GM19463 (cell line): ENCODE results near the gene CRIP2.

Source experiments
- ATAC-seq: cut with Tn5 transposase; IDR thresholded peaks from one replicate; pipeline ENCODE4 v1.9.1; 2021; ENCODE audit warnings: mild to moderate bottlenecking, moderate library complexity; ENCODE audit not compliant: unreplicated experiment

Gene CRIP2, protein sequence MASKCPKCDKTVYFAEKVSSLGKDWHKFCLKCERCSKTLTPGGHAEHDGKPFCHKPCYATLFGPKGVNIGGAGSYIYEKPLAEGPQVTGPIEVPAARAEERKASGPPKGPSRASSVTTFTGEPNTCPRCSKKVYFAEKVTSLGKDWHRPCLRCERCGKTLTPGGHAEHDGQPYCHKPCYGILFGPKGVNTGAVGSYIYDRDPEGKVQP

GRCh38 chr14:105474483-105475268 lies at the start of gene CRIP2:
Gene CRIP2, plus strand, starts transcription at chr14:105474821. Its CDS starts 42 bp downstream, at chr14:105474863.
- ATAC-seq = no peak

DNA sequence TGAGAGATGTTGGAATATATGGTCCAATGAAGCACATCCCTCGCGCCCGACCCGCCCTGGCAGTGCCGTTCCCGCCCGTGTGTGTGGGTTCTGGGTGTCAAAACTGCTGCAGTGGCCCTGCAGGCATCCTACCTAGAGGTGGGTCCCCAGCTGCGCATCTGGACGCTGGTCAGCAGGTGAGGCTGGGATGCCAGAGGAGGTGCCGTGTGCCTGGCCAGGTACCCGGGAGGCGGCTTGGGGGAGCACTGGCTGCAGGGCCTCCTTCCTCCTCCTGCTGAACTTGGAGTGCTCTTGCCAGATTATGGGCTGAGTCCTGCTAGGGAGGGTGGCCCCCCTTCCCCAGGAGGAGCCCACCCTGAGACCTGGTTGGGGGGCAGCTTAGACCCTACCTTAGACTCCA lies 49.8 kb upstream of the CRIP2 start:
- ATAC-seq = no peak

DNA sequence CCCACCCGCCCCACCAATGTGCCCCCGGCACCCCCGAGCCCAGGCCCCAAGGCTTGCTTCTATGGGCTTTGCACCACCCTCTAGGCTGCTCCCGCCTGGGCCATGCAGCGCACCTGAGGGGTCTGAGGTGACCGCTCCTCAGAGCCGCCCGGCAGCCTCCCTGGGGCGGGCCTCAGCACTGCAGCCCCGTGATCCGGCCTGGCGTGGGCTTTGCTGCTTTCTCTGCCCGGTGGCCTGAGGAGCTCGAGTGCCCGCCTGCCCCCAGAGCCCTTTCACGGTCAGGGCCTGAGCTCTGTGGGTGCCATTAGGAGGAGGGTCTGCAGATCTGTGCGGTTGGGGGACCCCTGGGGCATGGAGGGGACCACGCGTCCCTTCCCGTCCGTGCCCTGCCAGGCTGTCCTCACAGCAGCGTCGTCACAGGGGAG lies 48.8 kb upstream of the CRIP2 start:
- ATAC-seq = no peak

- ATAC-seq = no peak
These were observed 48.0 kb upstream of the CRIP2 start for GRCh38 chr14:105426416-105427130.

GRCh38 chr14:105427412-105427811 lies 47.2 kb upstream of the CRIP2 start:
- ATAC-seq = no peak

DNA sequence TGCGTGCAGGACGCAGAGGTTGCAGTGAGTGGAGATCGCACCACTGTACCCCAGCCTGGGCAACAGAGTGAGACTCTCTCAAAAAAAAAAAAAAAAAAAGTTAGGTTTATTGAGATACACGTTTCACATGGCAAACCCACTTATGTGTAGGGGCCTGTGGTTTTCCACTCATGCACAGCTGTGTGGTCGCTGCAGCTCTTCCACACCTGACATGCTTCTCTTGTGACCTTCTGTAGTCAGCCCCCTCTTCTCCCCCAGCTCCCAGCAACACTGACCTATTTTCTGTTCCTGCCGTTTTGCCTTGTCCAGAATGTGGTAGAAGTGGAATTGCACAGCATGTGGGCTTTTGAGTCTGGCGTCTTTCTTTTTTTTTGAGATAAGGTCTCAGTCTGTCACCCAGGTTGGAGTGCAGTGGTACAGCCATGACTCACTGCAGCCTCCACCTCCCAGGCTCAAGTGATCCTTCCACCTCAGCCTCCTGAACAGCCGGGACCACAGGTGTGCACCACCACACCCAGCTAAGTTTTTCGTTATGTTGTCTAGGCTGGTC lies 46.6 kb upstream of the CRIP2 start:
- no peak for ATAC-seq

GRCh38 chr14:105430042-105430441 lies 44.6 kb upstream of the CRIP2 start:
- ATAC-seq = no peak

GRCh38 chr14:105430565-105430964 lies 44.1 kb upstream of the CRIP2 start:
- no peak for ATAC-seq

DNA sequence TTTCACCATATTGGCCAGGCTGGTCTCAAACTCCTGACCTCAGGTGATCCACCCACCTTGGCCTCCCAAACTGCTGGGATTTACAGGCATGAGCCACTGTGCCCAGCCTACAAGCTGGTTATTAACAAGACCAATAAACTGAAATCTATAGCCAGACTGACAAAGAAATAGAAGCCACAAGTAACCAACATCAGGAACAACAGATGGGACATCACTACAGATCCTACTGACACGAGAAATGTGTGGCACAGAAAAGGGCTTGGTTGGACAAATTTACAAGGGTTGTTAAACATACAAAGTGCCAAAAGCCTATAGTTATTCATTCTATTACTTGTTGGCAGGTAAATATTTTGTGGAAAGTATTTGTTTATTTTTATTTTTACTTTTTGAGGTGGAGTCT lies 43.4 kb upstream of the CRIP2 start:
- ATAC-seq = no peak

DNA sequence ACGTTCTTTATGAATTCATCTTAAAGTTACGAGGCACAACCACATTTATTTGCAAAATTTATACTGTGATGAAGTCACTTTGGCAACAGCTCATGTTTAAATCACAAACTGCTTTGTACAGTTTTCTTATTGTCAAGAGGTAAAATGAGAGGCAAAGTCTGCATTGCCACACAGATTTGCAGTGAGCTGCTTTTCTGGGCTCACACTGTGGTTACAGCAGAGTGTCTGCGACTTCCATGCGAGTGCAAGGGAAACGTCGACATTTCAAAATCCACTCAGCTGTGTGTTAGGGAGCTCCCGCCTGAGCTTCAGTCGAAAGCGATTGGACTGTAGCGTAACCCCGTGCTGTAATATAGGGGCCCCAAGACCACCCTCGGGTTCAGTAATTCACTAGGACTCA lies 42.0 kb upstream of the CRIP2 start:
- ATAC-seq = no peak

GRCh38 chr14:105433161-105433605 lies 41.4 kb upstream of the CRIP2 start:
- no peak for ATAC-seq

GRCh38 chr14:105436402-105436801 lies 38.2 kb upstream of the CRIP2 start:
- no peak for ATAC-seq

- no peak for ATAC-seq
These were observed 37.5 kb upstream of the CRIP2 start for GRCh38 chr14:105436891-105437722.

DNA sequence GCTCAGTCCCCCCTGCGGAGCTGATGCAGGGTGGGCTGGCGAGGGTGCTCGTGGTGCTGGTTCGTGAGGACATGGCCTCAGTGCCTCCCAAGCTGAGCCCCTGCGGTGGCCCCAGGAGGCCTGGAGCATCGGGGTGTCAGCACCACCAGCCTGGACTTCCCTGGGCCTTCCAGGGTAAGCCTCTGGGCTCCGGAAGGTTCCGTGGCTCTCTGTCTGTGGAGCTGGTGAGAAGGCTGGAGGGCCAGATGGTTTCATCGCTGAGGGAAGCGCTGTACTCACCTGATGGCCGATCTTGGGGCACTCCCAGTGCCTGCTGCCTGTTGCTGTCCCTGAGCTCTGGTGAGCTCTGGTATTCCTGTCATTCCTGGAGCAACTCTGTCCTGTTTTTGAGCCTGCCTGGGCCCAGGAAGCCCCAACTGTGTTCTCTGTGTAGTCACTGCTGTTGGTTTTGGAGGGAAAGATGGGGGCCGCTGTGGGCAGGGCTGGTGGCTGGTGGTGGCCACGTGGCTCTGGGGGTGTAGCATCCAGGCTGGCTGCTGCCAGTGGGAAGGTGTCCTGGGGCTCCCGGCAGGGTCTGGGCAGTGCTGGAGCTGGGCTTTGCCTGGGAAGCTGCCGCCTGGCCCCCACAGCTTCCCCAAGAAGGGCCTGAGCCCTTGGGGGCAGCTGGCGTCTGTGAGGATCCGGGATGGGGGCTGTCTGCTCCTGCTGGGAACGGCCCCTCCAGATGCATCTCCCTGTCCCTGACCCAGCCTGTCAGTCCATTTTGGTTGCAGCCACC lies 36.7 kb upstream of the CRIP2 start:
- ATAC-seq = no peak

GRCh38 chr14:105439179-105439578 lies 35.4 kb upstream of the CRIP2 start:
- no peak for ATAC-seq

- ATAC-seq = no peak
These were observed 34.7 kb upstream of the CRIP2 start for GRCh38 chr14:105439710-105440553.

DNA sequence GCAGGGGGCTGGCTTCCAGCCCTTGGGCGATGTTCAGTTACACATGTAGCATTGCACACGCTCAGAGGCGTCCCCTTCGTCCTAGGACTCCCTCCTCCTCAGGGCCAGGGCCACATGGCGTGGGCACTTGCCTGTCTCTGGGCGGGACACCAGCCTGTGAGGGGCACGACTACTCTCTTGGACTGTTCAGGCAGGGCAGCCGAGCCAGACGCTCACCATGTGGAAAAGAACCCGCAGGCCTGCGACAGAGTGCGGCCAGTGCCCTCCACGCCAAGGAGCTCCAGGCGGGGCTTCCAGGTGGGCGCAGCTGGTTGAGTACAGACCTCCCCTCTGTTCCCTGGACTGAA lies 34.1 kb upstream of the CRIP2 start:
- no peak for ATAC-seq

GRCh38 chr14:105440992-105441391 lies 33.6 kb upstream of the CRIP2 start:
- no peak for ATAC-seq

DNA sequence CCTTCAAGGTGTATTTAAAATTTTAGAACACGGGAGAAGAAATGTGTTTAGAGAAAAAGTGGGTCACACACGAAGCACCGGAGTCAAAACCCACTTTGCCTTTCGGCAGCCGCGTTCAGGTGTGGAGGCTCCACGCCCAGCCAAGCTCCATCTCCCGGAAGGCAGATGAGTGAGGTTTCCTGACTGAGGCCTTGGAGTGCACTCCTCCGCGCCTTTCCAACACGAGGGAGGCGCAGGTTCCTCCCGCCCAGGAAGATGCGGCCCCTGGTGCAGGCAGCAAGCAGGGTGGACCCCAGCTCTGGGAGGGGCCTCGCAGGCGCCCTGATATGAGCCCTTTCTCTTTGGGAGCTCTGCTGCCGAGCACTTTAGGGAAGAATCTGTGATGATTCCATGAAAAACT lies 32.5 kb upstream of the CRIP2 start:
- ATAC-seq = no peak
